A673 (cell line): ENCODE data around the gene PELI2. TPM values are rescaled to one million over a fixed set of nuclear protein-coding genes. Genes with fewer than 3 reads are reported as not detected.

Experiments
- BruUV-seq: library from RNA; stranded (reverse); fragments of 400-500 nt; replicated peaks from 2 replicates; lab custom pipeline; 2021; lab: Mats Ljungman, UMichigan
- CTCF ChIA-PET: fragments of 300-600 bp; sonication (Branson Sonifier 250); formaldehyde crosslinking; loops from one replicate; lab custom pipeline; 2022; ENCODE audit warnings: antibody characterized with exemption; lab: Charles Lee
- POLR2A ChIA-PET: fragments of 300-600 bp; sonication (Branson Sonifier 250); formaldehyde crosslinking; loops from one replicate; lab custom pipeline; 2022; ENCODE audit warnings: antibody characterized with exemption; ENCODE audit not compliant: low non-redundant PET; lab: Charles Lee
- DNase-seq: peaks from one replicate; pipeline ENCODE4 v3.0.0-alpha.2; 2015; ENCODE audit warnings: low spot score
- H3K27ac ChIP-seq: fragments of 200-600 bp; sonication (generic); 2 replicates; pipeline ENCODE4 v1.5.1; 2016; ENCODE audit warnings: mixed run types, low read depth, mild to moderate bottlenecking, mixed read lengths, antibody characterized with exemption, low read length; ENCODE audit not compliant: poor library complexity, severe bottlenecking
- H3K27me3 ChIP-seq: fragments of 200-600 bp; sonication (generic); replicated peaks from 2 replicates; pipeline ENCODE4 v1.6.1; 2017; ENCODE audit warnings: mixed run types, low read depth, mild to moderate bottlenecking, mixed read lengths, antibody characterized with exemption, low read length; ENCODE audit not compliant: insufficient read depth, poor library complexity
- H3K36me3 ChIP-seq: fragments of 200-600 bp; sonication (generic); 2 replicates; pipeline ENCODE4 v1.6.1; 2016; ENCODE audit warnings: mixed run types, mild to moderate bottlenecking, mixed read lengths, antibody characterized with exemption, low read length; ENCODE audit not compliant: insufficient read depth, poor library complexity, severe bottlenecking
- H3K4me1 ChIP-seq: fragments of 200-600 bp; sonication (generic); 2 replicates; pipeline ENCODE4 v1.6.1; 2017; ENCODE audit warnings: mixed run types, mild to moderate bottlenecking, mixed read lengths, antibody characterized with exemption, low read length; ENCODE audit not compliant: insufficient read depth, poor library complexity, severe bottlenecking
- H3K4me3 ChIP-seq: fragments of 200-600 bp; sonication (generic); 2 replicates; pipeline ENCODE4 v1.5.1; 2016; ENCODE audit warnings: low read depth, mixed run types, mild to moderate bottlenecking, mixed read lengths, low read length; ENCODE audit not compliant: poor library complexity, severe bottlenecking
- H3K9me3 ChIP-seq: fragments of 200-600 bp; sonication (generic); 2 replicates; pipeline ENCODE4 v1.6.1; 2016; ENCODE audit warnings: mixed run types, low read depth, mild to moderate bottlenecking, mixed read lengths, antibody characterized with exemption, low read length; ENCODE audit not compliant: poor library complexity, severe bottlenecking
- EZH2 ChIP-seq: fragments of 200-600 bp; sonication (generic); IDR thresholded peaks from 2 replicates; pipeline ENCODE4 v1.6.1; 2017; ENCODE audit warnings: borderline replicate concordance, low read depth, mild to moderate bottlenecking, mixed read lengths, antibody characterized with exemption, low read length; ENCODE audit not compliant: poor library complexity, severe bottlenecking
- intact Hi-C: fragments of 100-400 bp; cut with micrococcal nuclease; formaldehyde crosslinking; loops from one replicate; pipeline ENCODE4 v1.10.0; 2022; ENCODE audit not compliant: unreplicated experiment
- total RNA-seq: library from RNA; stranded (reverse); gene quantifications from 2 replicates; pipeline ENCODE4 v1.2.3, GENCODE V29; 2021
- TF ChIP-seq, protein P1 (sequence below): fragments of 300-800, 200-600 bp; sonication (generic); conservative IDR thresholded peaks from 2 replicates; pipeline ENCODE4 v1.5.1; 2017; ENCODE audit warnings: low read depth, mild to moderate bottlenecking, antibody characterized with exemption, low read length, moderate library complexity, mixed read lengths

PELI2 gene
- total RNA-seq, 1 experiment from 2014 or later, result 5.5 TPM

DNA sequence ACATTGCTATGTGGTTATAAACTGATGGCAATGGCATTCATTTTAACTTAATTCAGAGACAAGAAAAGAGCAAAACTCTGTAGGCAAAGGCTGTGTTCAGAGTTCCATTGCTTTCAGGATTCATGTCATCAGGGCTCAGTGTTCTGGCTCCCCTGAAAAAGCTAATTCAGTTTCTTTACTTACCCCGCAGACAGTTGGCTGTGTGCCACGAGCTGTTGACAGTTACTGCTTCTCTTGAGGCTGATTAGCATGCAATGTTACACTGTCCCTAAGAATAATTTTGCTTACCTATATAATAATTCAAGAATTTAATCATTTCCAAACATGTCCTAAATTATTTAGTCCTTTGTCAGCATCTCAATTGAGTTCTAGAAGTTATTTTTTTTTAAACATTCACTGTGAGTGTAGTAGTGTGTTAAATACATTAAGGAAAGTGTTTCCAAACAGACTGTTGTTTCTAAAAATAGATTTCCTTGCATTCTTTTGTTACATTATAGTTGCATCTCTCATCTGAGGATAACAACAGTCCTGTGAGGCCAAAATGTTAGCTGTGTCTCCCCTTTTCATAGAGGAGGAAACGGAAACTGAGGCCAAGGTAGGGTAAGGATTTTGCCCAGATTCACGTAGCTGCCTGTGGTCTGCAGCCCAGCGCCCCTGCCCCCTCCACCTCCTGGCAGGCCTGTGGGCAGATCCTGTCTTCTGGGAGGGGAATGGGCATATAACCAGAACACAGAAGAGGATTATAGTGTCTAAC, 98.6 kb downstream of the PELI2 start:
- H3K9me3 ChIP-seq, result no peaks in the 10 kb centered on the region
- no peak overlapping the region for H3K4me3 ChIP-seq
- DNase-seq, result peak; percentile 59
- BruUV-seq, result no TSS peak
- no peaks in the 10 kb centered on the region for H3K27me3 ChIP-seq
- ChIA-PET POLR2A (no interaction called here), CTCF (no interaction called here)
- no peak for TF ChIP-seq EZH2
- TF ChIP-seq, protein P1, sequence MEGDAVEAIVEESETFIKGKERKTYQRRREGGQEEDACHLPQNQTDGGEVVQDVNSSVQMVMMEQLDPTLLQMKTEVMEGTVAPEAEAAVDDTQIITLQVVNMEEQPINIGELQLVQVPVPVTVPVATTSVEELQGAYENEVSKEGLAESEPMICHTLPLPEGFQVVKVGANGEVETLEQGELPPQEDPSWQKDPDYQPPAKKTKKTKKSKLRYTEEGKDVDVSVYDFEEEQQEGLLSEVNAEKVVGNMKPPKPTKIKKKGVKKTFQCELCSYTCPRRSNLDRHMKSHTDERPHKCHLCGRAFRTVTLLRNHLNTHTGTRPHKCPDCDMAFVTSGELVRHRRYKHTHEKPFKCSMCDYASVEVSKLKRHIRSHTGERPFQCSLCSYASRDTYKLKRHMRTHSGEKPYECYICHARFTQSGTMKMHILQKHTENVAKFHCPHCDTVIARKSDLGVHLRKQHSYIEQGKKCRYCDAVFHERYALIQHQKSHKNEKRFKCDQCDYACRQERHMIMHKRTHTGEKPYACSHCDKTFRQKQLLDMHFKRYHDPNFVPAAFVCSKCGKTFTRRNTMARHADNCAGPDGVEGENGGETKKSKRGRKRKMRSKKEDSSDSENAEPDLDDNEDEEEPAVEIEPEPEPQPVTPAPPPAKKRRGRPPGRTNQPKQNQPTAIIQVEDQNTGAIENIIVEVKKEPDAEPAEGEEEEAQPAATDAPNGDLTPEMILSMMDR, result no peak
- H3K36me3 ChIP-seq, result no peaks in the 10 kb centered on the region
- intact Hi-C loops, result no loop called here
- H3K4me1 ChIP-seq, result peaks cover 13% of the 10 kb centered on the region
- H3K27ac ChIP-seq, result no peak overlapping the region

DNA sequence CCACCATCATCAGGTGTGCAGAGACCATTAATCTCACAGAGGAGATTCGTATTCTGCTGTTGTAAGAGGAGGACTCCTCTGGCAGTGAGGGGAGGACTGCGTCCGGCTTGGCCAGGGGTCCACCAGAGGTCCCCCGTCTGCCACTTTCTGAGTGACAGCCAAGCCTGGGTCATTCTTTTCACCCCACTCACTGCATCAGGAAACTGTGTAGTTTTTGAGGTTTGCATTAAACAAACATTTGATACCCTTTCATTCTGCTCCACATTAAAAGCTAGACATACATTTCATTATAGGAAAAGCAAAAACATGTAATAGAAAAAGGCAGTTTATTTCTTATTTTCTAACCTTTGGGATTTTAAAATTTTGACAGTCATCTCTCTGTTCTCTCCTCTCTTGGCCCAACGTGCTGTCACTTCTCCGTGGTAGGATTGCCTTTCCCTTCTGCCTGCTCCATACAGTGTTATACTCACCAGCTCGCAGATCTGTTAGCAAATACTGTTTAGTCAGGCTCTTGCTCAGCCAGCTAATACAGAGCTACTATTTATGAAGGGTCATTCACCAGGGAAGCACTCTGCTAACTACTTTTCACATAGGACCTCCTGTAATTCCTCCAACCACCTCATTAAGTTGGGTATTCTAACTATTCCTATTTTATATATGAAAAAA, 99.3 kb downstream of the PELI2 start:
- H3K4me3 ChIP-seq, result no peak overlapping the region
- ChIA-PET POLR2A (no interaction called here), CTCF (no interaction called here)
- BruUV-seq, result no TSS peak
- H3K27ac ChIP-seq, result no peak overlapping the region
- TF ChIP-seq EZH2, result no peak
- TF ChIP-seq, protein P1, result no peak
- peaks cover 15% of the 10 kb centered on the region for H3K4me1 ChIP-seq
- H3K27me3 ChIP-seq, result no peaks in the 10 kb centered on the region
- H3K36me3 ChIP-seq, result no peaks in the 10 kb centered on the region
- DNase-seq, result no peak
- intact Hi-C loops, result no loop called here
- no peaks in the 10 kb centered on the region for H3K9me3 ChIP-seq

DNA sequence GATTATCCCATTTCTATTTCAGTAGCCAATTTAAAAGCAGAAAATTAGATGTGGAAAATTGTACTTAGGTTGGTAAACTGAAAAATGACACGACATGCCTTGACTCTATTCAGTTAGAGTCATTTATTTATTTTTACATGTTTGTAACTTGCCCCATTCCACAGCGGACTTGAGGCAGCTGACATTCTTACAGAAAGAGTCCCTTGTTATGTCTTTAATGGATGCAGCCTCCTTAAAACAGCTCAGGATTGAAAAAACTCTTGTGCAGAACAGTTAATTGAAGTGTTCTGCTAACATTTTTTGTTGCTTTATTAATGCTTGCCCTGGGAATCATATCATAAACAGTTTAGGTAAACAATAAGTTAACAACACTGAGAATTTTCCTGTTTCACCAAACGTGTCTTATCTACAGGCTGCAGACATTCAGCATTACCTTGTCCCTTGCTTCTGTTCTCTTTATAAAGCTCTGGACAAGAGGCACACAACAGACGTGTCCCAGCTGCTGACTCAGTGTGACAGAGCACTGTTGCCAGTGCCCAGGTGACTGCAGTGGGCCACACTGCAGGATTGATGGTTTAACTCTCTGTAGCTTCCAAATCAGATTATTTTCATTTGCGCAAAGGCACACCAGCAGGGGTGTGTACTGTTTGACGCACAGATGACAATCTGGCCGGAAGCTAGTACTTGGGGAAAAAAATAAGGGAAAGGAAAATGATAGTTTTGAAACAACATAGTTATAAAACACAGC, 101.6 kb downstream of the PELI2 start:
- Histone ChIP-seq H3K27me3 (no peaks in the 10 kb centered on the region), H3K27ac (no peak overlapping the region), H3K36me3 (no peaks in the 10 kb centered on the region), H3K9me3 (no peaks in the 10 kb centered on the region), H3K4me1 (peaks cover 24% of the 10 kb centered on the region), H3K4me3 (no peak overlapping the region)
- TF ChIP-seq EZH2, result no peak
- TF ChIP-seq, protein P1, result no peak
- no peak for DNase-seq
- CTCF ChIA-PET, result no interaction called here
- POLR2A ChIA-PET, result interaction anchor here (0.7 kb wide), 1 partner anchor 945 kb away, joined by 3 read pairs; no protein-coding TSS in a partner anchor
- no TSS peak for BruUV-seq
- intact Hi-C loops, result no loop called here
